H1 (cell line): ENCODE measurements around the gene OGFOD2. TPM values are rescaled to one million over a fixed set of nuclear protein-coding genes. Genes with fewer than 3 reads are reported as not detected.

Experiments
- RXRA ChIP-seq: IDR thresholded peaks from 2 replicates; pipeline ENCODE4 v1.6.1; 2011; ENCODE audit warnings: low read depth, mild to moderate bottlenecking, low read length, moderate library complexity; ENCODE audit not compliant: insufficient read depth
- TEAD4 ChIP-seq: IDR thresholded peaks from 2 replicates; pipeline ENCODE4 v1.6.1; 2012; ENCODE audit warnings: low read depth, low read length, inconsistent platforms, mixed read lengths
- polyA plus RNA-seq, 7 experiments: library from polyadenylated mRNA; depleted of rRNA in 3 of 7; stranded (reverse) in 5 of 7; unstranded in 2 of 7; fragments of >200 nt in 5 of 7; fragments of 200-250 nt in 2 of 7; gene quantifications; 1 replicate in 5 of 7; 2 replicates in 1 of 7; 4 replicates in 1 of 7; pipeline versions ENCODE4 v1.2.1 to v1.2.3, GENCODE V29; 2011 to 2013; ENCODE audit warnings: missing spikeins in 2 of 7, mixed read lengths in 2 of 7
- total RNA-seq: library from RNA; stranded (reverse); fragmentation: NEBNext Ultra II Directional; extraction: Animal tissue kit (Norgen Biotek cat#: 25700); gene quantifications from 2 replicates; pipeline ENCODE4 v1.2.1, GENCODE V29; 2021

OGFOD2 gene
- total and polyA plus RNA-seq, 2 of the 8 experiments (the other 6 are each of a cell fraction or from before 2014, with no cell fraction given): 17.3 to 20.3 TPM

- TF ChIP-seq TEAD4 (no peak), RXRA (no peak)
Observed at GRCh38 chr12:122989225-122989839, 14.3 kb downstream of the OGFOD2 start (continued).
